C4-2B (cell line): Measurements from ENCODE around the gene ZBTB45.

Experiments
- ZFX ChIP-seq: fragments of 450-650 bp; IDR thresholded peaks from 2 replicates; pipeline ENCODE4 v1.6.1; 2017
- TF ChIP-seq, protein P1 (sequence below): fragments of 450-650 bp; conservative IDR thresholded peaks from 2 replicates; pipeline ENCODE4 v1.5.1; 2017; ENCODE audit warnings: mild to moderate bottlenecking

- TF ChIP-seq, protein P1, sequence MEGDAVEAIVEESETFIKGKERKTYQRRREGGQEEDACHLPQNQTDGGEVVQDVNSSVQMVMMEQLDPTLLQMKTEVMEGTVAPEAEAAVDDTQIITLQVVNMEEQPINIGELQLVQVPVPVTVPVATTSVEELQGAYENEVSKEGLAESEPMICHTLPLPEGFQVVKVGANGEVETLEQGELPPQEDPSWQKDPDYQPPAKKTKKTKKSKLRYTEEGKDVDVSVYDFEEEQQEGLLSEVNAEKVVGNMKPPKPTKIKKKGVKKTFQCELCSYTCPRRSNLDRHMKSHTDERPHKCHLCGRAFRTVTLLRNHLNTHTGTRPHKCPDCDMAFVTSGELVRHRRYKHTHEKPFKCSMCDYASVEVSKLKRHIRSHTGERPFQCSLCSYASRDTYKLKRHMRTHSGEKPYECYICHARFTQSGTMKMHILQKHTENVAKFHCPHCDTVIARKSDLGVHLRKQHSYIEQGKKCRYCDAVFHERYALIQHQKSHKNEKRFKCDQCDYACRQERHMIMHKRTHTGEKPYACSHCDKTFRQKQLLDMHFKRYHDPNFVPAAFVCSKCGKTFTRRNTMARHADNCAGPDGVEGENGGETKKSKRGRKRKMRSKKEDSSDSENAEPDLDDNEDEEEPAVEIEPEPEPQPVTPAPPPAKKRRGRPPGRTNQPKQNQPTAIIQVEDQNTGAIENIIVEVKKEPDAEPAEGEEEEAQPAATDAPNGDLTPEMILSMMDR, result no peak
- no peak for TF ChIP-seq ZFX
These were observed 49.0 kb upstream of the ZBTB45 start for GRCh38 chr19:58568453-58569130.
